RPMI8226 (cell line): ENCODE measurements around the gene CAMKK1.
A peak's percentile ranks its signal among the peaks of the same experiment; 100 is the strongest.

Source experiments
- DNase-seq: peaks from one replicate; pipeline ENCODE4 v3.0.0-alpha.2; 2015

CAMKK1 gene

DNA sequence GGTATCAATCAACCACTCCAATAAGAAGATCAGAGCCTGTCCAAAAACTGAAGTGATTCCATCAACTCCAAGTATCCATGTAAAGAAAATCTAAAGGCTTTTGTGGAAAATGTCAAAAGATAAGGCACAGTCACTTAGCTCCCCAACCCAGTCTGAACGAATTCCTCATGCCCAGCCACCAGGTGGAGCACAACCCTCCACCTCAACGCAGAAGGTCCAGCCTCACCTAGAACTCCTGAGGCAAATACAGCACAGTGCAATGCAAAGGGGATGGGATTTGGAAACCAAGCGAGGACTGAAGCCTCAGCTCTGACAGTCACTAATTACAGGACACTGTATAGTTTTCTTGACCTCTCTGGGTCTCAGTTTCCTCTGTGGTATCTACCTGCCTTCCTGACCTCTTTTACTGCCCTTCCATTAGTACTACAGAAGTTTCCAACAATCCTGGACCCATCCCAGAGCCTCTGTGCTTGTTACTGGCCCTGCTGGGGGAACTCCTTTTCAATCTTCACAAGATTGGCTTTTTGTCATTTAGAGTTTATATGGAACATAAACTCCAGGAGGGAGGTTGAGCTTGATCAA lies 48.8 kb downstream of the CAMKK1 start:
- peak; percentile 51 for DNase-seq

DNA sequence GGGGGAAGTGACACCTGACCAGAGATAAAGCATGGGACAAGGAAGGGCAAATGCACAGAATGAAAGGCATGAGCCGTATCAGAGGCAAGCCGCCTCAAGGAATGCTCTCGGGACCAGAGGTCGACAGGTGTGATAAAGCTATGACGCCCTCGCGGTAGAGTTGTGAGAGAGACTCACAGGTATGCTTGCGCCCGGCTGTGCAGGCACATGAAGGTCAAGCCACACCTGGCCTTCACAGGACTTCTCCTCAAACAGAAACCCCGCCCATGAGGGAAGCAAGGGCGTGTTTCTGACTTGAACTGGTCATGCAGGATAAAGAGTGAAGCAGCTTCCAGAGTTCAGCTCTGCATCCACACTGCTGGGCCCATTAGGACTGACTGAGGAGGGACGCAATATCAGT lies 54.6 kb downstream of the CAMKK1 start:
- no peak for DNase-seq

DNA sequence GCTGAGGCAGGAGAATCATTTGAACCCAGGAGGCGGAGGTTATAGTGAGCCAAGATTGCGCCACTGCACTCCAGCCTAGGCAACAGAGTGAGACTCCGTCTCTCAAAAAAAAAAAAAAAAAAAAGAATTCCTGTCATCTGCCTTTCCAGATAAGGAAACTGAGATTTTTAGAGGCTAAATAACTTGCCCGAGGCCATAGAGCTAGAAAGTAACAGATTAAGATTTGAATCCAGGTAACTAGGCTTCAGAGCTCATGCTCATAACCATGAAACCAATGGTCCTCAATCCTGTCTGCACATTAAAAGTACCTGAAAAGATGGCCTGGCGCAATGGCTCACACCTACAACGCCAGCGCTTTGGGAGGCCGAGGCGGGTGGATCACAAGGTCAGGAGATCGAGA lies 56.3 kb downstream of the CAMKK1 start:
- no peak for DNase-seq

DNA sequence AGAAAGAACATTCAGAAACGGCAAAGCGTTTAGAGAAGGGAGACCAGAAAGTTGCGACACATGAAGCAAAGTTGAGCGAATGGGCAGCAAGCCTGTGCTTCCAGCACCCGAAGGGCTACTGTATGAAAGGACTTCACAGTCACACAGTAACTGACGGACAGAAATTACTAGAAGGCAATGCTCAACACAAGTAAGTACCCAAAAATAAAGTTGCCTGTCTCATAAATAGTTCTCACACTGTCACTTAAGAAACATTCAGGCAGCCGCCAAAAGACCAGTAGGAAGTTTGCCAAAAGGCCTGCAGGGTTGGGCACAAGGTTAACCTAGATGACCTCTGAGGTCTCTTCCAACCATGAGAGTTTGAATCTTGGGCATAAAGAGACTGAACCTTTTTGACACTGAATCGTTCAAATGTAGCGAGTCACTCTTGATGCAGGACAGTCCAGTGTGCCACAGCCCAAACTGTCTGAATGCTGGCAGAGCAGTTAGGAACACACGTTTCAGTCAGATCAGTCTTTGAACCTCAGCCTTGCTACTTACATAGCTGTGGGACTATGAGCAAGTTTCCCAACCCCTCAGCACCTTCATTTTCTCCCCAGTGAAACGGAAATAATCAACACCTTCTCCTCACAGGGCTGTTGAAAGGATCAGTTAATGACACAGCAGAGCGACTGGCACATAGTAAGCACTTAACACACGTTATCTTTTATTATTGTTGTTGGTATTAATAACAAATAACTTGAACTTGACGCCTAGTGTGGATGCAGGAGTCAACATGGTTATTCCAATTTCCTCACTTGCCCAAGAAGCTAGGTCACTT lies 57.2 kb downstream of the CAMKK1 start:
- DNase-seq: no peak

DNA sequence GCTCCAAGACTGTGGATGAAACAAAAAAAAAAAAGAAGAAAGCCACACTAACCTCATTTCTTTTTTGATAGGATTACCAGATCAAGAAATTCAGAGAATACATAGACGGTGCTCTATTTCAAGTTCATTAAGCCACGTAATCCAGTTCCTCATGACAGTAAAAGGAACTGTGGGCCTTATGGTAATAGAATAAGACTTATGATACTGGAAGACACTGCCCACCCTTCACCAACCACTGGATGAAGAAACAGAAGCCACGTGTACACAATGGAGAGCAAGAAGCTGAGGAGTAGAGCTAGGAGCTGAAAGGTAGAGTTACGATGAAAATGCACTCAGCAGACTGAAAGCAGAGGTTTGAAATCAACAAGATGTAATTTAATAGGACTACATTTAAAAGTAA lies 58.0 kb downstream of the CAMKK1 start:
- DNase-seq: no peak

DNA sequence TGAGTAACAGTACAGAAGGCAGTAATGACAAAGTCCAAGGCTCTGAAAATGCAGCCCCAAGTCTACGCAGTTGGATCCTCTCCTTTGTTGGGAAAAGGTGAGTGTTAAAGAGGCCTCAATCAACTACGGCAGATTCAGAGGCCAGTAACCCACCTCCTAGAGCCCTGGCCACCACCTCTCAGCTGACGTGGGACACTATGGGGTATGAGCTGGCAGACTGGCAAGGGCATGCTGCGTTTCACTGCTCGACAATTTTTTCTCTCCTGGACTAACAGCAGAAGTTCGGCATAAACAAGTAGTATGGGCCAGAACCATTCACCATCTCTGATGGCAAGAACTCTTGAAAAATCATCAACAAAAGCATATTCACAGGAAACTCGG lies 64.0 kb downstream of the CAMKK1 start:
- DNase-seq: no peak

DNA sequence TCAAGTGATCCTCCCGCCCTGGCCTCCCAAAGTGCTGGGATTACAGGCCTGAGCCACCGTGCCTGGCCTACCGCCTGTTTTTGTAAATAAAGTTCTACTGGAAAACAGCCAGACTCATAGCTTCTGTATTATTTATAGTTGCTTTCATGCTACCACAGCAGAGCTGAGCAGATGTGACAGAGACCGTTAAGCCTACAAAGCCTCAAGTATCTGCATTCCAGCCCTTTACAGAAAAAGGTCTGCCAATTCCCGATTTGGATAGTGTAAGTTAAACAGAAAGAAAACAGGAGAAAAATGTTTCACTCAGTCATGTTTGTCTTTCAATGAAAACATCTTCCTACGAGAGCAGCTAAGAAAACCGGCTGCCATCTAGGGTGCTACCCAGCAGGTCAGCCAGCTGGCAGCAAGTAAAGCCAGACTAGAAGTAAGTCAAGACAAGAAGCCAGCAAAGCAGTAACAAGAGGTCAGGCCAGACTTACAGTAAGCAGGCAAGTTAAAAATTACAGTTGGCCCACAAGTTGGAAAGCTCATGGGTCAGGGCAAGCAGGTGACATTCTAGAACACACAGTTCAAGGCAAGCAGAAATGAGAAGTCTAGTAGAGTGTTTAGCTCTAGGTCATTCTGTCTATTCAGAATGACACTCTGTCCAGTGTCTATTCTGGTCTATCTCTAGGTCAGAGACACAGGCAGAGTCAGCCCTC lies 64.6 kb downstream of the CAMKK1 start:
- no peak for DNase-seq

DNA sequence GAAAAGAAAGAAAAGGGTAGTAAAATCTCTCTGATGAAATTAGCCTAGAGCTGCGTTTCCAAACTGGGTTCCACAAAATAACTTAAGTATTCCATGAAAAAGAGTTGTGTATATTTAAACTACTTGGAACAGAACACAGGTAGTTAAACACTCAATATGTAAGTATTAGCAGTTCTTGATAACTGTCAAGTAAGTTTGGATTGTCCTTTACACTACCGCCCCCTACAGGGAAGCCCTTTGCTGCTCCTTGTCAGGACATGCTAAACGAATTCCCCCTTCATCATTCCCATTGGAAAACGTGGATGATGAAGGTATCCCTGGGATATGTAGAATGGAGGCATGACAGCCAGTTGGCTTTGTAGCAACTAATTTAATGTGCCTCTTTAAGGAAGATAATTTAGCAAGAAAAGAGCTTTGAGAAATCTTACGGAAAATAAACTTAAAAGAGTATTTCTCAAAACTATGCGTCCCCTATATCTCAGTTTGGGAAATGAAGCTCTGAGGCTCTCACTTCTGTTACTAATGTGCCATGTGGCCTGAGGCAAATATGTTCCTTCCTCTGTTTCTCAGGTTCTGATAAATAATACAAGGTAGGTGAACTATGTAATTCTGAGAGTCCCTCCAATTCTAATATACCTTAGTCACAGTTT lies 65.6 kb downstream of the CAMKK1 start:
- peak; percentile 35 for DNase-seq

DNA sequence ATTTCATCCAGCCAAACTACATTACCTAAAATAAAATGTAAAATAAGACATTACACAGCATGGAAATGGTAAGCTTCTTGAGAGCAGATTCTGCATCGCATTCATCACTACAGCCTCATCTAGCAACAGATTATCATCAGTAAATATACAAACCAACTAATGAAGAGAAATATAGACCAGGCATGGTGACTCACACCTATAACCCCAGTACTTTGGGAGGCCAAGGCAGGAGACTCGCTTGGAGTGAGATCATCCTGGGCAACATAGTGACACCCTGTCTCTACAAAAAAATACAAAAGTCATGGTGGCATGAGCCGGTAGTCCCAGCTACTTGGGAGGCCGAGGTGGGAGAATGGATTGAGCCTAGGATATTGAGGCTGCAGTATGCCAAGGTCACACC lies 66.7 kb downstream of the CAMKK1 start:
- DNase-seq: no peak

DNA sequence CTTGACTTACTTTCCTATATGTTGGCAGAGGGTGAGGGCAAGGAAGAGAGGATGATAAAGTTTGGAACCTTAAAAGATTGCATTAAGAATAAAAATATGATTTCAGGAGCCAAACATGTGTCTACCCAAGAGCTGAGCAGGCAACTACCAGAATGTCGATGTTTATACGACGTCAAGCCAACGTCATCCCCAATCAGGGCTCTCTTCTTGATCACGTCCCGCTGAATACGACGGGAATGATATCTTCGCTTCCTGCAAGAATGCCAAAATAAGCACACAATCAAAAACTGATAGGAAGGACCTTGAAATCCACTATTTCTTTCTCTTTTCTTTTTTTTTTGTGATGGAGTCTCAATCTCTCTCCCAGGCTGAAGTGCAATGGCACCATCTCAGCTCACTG lies 71.8 kb downstream of the CAMKK1 start:
- DNase-seq: no peak

DNA sequence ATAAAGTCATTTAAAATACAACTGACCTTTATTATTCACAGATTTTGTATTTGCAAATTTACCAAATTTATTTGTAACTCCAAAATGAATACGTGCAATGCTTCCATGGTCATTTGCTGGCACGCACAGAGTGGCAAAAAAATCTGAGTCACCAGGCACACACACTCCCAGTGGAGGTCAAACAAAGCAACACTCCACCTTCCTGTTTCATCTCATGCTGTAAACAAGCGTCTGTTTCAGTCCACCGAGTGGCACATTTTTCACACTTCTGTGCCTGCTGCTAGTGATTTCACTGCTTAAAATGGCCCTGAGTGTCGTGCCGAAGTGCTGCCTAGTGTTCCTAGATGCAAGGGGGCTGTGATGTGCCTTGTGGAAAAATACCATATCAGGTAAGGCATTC lies 74.1 kb downstream of the CAMKK1 start:
- DNase-seq: no peak

DNA sequence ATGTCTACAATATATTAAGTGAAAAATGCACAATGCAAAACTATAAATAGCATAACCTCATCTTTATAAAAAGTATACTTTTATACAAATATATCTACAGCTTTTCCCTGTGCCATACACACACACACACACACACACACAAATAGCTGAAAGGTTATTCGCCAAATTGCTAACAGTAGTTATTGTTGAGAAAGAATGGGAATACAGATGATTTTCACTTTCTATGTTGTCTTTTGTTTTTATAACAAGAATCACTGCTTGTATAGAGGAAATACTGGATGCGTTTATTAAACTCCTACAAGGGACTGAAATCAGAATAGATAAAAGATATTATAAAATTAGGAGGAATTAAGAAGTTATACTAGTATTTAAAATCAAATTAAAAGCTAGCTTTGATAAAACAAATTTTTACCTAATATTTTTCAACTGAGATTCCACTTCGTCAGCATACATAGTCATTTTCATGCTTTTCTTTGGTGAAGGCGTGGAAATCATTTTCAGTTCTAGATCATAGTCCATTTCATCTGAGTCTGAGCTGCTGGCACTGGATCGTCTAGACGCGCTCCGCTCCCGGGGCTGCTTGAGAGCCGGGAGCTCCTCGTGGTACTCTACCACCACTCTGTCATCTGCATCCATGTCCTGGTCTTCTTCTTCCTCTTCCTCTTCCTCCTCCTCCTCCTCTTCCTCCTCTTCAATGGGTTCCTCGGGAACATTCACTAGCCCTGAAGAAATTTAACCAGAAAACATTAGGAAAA lies 74.8 kb downstream of the CAMKK1 start:
- DNase-seq: no peak

DNA sequence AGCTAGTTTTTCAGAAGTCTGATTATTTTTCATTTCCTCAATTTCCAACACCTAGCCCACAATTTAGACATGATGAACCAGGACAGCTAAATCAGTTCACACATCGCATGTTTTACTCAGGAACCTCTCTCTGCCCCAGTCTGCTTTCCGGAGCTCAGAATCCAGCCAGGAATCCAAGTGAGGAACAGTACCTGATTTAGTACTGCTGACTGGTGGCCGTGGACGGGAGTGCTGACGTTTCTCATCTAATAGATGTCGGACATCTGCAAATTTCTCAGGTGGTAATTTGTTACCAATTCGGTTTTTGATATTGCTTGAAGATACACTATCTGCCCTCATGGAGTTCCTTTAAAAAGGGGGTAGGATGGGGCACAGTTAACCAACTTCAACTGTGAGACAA lies 76.9 kb downstream of the CAMKK1 start:
- no peak for DNase-seq

DNA sequence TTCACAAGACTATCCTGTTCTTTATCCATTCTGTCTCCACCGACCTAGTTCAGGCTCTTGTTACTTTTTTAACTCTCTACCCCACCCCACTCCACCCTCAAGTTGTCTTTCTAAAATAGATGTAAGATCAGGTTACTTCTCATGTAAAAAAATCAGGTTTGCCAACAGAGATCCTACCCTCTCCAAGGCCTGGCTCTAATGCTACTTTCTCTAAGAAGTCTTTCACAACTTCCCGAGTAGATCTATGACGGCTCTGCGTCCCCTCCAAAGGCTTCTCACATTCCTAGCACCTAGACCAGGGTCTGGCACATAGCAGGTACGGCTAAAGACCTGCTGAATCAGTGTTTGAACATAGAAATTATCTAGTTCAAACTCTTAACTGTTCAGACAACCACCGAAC lies 77.7 kb downstream of the CAMKK1 start:
- DNase-seq: no peak

DNA sequence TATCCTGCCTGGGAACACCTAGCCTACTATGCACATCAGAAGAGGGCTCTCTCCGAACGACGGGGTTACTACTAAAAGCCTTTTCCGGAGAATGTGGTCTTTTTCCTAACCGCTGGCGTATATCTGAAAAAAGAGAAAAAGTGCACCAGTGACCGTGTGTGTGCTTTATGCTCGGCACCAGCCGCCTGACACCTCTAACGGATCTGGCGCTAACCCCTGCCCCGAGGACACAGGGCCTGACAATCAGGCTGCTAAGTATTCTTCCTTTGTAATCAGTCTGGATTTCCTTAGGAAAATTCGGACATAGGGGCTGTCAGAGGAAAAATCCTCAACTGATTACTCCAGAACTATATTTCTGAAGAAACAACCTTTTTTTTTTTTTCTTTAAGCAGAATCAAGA lies 78.5 kb downstream of the CAMKK1 start:
- DNase-seq: no peak

DNA sequence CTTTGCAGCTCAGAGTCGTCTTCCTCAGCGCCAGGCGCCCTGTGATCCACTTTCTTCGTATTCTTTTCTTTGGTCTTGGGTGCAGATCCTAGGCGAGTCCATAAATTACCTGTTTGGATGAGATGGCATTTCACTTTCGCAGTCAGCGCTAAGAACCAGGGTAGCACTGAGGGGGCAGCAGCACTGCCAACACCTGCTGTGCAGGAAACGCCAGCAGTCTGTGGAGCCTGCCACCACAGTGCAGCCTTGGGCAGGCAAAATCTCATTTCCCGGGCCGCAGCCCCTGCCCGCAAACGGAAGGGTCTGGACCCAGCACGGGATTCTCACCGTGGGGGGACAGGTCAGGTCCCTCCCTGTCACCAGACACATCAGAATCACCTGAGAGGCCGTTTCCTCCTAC lies 79.7 kb downstream of the CAMKK1 start:
- no peak for DNase-seq

DNA sequence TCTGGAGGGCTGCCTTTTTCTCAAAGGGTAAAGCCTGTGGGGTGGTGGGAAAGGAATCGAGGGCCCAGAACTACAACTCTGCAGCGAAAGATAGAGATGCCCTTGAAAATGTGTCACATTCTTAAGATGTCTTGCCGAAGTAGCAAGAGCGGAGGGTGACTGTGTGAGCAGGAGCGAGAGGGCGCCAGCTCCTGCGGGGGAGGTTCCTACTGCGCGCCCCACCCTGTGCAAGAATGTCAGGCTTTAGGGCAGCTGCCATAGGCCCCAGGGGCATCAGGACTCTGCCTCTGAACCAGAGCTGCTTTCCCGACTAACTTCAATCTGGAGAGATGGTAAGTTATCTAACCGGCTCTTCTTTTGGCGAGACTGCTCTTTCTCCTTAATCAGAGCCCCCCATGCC lies 80.1 kb downstream of the CAMKK1 start:
- no peak for DNase-seq

DNA sequence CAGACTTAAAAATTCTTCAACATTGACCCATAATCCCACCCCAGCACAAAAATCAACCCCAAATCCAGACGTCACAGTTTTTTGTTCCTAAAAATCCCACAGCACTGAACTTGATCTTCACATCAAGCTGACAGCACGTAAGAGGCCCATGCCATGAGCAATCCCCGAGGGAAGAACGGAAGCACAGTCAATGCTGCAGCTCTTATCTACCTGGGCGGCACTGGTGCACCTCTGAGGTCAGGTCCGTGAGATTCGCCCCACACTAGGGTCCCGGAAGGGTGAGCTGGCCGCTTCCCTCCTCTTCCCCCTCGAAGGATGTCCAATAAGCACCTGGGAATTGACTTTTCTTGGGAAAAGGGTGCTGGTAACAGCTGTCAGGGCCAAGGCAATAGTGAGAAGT lies 80.6 kb downstream of the CAMKK1 start:
- no peak for DNase-seq
